SK-N-SH treated with all-trans-retinoic acid at 6 μM for 48 hours (cell line): Measurements from ENCODE around the gene FAM234B.

Experiments
- ATAC-seq: fragments of 200-7000 bp; cut with Tn5 transposase; 3 replicates; pipeline ENCODE4 v1.9.1; 2020; ENCODE audit warnings: mild to moderate bottlenecking, moderate library complexity
- ARNTL ChIP-seq: fragments of 450-650 bp; formaldehyde crosslinking; IDR thresholded peaks from 2 replicates; pipeline ENCODE4 v1.5.0; 2020; ENCODE audit warnings: low read depth, mild to moderate bottlenecking, moderate library complexity, borderline replicate concordance
- BACH2 ChIP-seq: fragments of 250-450 bp; sonication (Bioruptor Pico); IDR thresholded peaks from 2 replicates; pipeline ENCODE4 v1.9.0; 2021; ENCODE audit warnings: mild to moderate bottlenecking, borderline replicate concordance
- CREB5 ChIP-seq: fragments of 250-450 bp; sonication (Bioruptor Pico); IDR thresholded peaks from 2 replicates; pipeline ENCODE4 v1.5.1; 2020; ENCODE audit warnings: low read depth, mild to moderate bottlenecking, moderate library complexity
- CSDC2 ChIP-seq: fragments of 250-450 bp; sonication (Bioruptor Pico); IDR thresholded peaks from 2 replicates; pipeline ENCODE4 v1.5.0; 2020; ENCODE audit warnings: mild to moderate bottlenecking, moderate library complexity
- CSRNP3 ChIP-seq: fragments of 250-450 bp; sonication (Bioruptor Pico); IDR thresholded peaks from 2 replicates; pipeline ENCODE4 v1.5.1; 2021; ENCODE audit warnings: mild to moderate bottlenecking, moderate library complexity
- ESRRG ChIP-seq: fragments of 250-450 bp; sonication (Bioruptor Pico); IDR thresholded peaks from 2 replicates; pipeline ENCODE4 v1.6.1; 2021; ENCODE audit warnings: mild to moderate bottlenecking
- GLIS3 ChIP-seq: fragments of 250-450 bp; sonication (Bioruptor Pico); IDR thresholded peaks from 2 replicates; pipeline ENCODE4 v1.5.0; 2020; ENCODE audit warnings: mild to moderate bottlenecking, moderate library complexity
- ISL1 ChIP-seq: fragments of 250-450 bp; sonication (Bioruptor Pico); IDR thresholded peaks from 2 replicates; pipeline ENCODE4 v2.1.2; 2022; ENCODE audit warnings: mild to moderate bottlenecking, moderate library complexity
- PATZ1 ChIP-seq: fragments of 250-450 bp; sonication (Bioruptor Pico); IDR thresholded peaks from 2 replicates; pipeline ENCODE4 v1.8.0; 2020; ENCODE audit warnings: mild to moderate bottlenecking, moderate library complexity, borderline replicate concordance
- POU6F1 ChIP-seq: fragments of 250-450 bp; sonication (Bioruptor Pico); IDR thresholded peaks from 2 replicates; pipeline ENCODE4 v1.8.0; 2021; ENCODE audit warnings: low read depth, mild to moderate bottlenecking, moderate library complexity, borderline replicate concordance
- PPARA ChIP-seq: fragments of 250-450 bp; sonication (Bioruptor Pico); IDR thresholded peaks from 2 replicates; pipeline ENCODE4 v1.5.0; 2020; ENCODE audit warnings: mild to moderate bottlenecking, borderline replicate concordance
- RARB ChIP-seq: fragments of 250-450 bp; sonication (Bioruptor Pico); IDR thresholded peaks from 2 replicates; pipeline ENCODE4 v1.8.0; 2021; ENCODE audit warnings: mild to moderate bottlenecking, moderate library complexity
- SNAI2 ChIP-seq: fragments of 250-450 bp; sonication (Bioruptor Pico); IDR thresholded peaks from 2 replicates; pipeline ENCODE4 v1.5.0; 2020; ENCODE audit warnings: mild to moderate bottlenecking, moderate library complexity
- TCF4 ChIP-seq: fragments of 250-450 bp; sonication (Bioruptor Pico); IDR thresholded peaks from 2 replicates; pipeline ENCODE4 v1.8.0; 2021; ENCODE audit warnings: mild to moderate bottlenecking, moderate library complexity, borderline replicate concordance
- TOX ChIP-seq: fragments of 250-450 bp; sonication (Bioruptor Pico); IDR thresholded peaks from 2 replicates; pipeline ENCODE4 v1.8.0; 2021; ENCODE audit warnings: mild to moderate bottlenecking, moderate library complexity, borderline replicate concordance
- ZFP3 ChIP-seq: fragments of 250-450 bp; sonication (Bioruptor Pico); IDR thresholded peaks from 2 replicates; pipeline ENCODE4 v1.5.0; 2020; ENCODE audit warnings: mild to moderate bottlenecking, moderate library complexity
- ZNF565 ChIP-seq: fragments of 450-650 bp; formaldehyde crosslinking; conservative IDR thresholded peaks from 2 replicates; pipeline ENCODE4 v1.5.0; 2020; ENCODE audit warnings: low read depth, mild to moderate bottlenecking, moderate library complexity
- ZNF70 ChIP-seq: fragments of 450-650 bp; formaldehyde crosslinking; IDR thresholded peaks from 2 replicates; pipeline ENCODE4 v1.5.0; 2020; ENCODE audit warnings: mild to moderate bottlenecking, moderate library complexity

The FAM234B gene

GRCh38 chr12:13101821-13102375 is 57.7 kb downstream of the FAM234B start:
- TF ChIP-seq ZNF565 (CRISPR knock-in tag) (no peak), ZNF70 (CRISPR knock-in tag) (no peak), TOX (CRISPR knock-in tag) (no peak)

GRCh38 chr12:13102461-13103195 is 58.4 kb downstream of the FAM234B start:
- TF ChIP-seq CSDC2 (CRISPR knock-in tag) (no peak), PATZ1 (CRISPR knock-in tag) (no peak), ZNF70 (CRISPR knock-in tag) (no peak), TOX (CRISPR knock-in tag) (no peak), ZNF565 (CRISPR knock-in tag) (no peak)
- no peak for ATAC-seq

More at GRCh38 chr12:13101821-13102375, 57.7 kb downstream of the FAM234B start:
- ATAC-seq = no peak

- TF ChIP-seq ZNF565 (CRISPR knock-in tag) (no peak), BACH2 (CRISPR knock-in tag) (no peak), ESRRG (CRISPR knock-in tag) (no peak), CSDC2 (CRISPR knock-in tag) (no peak), ARNTL (no peak), PATZ1 (CRISPR knock-in tag) (no peak), ISL1 (CRISPR knock-in tag) (no peak), GLIS3 (CRISPR knock-in tag) (no peak), CSRNP3 (CRISPR knock-in tag) (no peak), CREB5 (CRISPR knock-in tag) (no peak), ZFP3 (CRISPR knock-in tag) (no peak), SNAI2 (CRISPR knock-in tag) (no peak), PPARA (CRISPR knock-in tag) (no peak), ZNF70 (CRISPR knock-in tag) (no peak), RARB (CRISPR knock-in tag) (no peak)
- ATAC-seq = no peak
These were observed 59.3 kb downstream of the FAM234B start, which contains the start of gene GSG1 for GRCh38 chr12:13103391-13104033. TSS of gene GSG1 (minus strand) at chr12:13103667. CDS start at chr12:13103512, 155 bp downstream.

- ATAC-seq = no peak
- TF ChIP-seq ZNF565 (CRISPR knock-in tag) (no peak), PATZ1 (CRISPR knock-in tag) (no peak), CSDC2 (CRISPR knock-in tag) (no peak), ZFP3 (CRISPR knock-in tag) (no peak), BACH2 (CRISPR knock-in tag) (no peak), POU6F1 (CRISPR knock-in tag) (no peak), TCF4 (CRISPR knock-in tag) (no peak), ARNTL (no peak)
- TF ChIP-seq, all 23 proteins: peak for 0
These were observed 60.2 kb downstream of the FAM234B start for GRCh38 chr12:13104409-13104808.
